Vagina (tissue), 2 donors: Measurements from ENCODE around the gene ANTXR1.

ENCODE experiments used
- POLR2A ChIP-seq, 2 donors: fragments of 450-650 bp; IDR thresholded peaks; one replicate each; pipeline ENCODE4 v1.6.1; 2017; ENCODE audit warnings: antibody characterized with exemption in 2 of 2, mild to moderate bottlenecking in 2 of 2, moderate library complexity in 2 of 2
- TF ChIP-seq, protein P1 (sequence below), 3 experiments: fragments of 450-650 bp in 2 of 3; fragments of 200-600 bp in 1 of 3; sonication (generic) in 1 of 3; IDR thresholded peaks; one replicate each; pipeline ENCODE4 v1.5.1; 2017 to 2019; ENCODE audit warnings: antibody characterized with exemption in 3 of 3, mild to moderate bottlenecking in 2 of 3, moderate library complexity in 2 of 3

DNA sequence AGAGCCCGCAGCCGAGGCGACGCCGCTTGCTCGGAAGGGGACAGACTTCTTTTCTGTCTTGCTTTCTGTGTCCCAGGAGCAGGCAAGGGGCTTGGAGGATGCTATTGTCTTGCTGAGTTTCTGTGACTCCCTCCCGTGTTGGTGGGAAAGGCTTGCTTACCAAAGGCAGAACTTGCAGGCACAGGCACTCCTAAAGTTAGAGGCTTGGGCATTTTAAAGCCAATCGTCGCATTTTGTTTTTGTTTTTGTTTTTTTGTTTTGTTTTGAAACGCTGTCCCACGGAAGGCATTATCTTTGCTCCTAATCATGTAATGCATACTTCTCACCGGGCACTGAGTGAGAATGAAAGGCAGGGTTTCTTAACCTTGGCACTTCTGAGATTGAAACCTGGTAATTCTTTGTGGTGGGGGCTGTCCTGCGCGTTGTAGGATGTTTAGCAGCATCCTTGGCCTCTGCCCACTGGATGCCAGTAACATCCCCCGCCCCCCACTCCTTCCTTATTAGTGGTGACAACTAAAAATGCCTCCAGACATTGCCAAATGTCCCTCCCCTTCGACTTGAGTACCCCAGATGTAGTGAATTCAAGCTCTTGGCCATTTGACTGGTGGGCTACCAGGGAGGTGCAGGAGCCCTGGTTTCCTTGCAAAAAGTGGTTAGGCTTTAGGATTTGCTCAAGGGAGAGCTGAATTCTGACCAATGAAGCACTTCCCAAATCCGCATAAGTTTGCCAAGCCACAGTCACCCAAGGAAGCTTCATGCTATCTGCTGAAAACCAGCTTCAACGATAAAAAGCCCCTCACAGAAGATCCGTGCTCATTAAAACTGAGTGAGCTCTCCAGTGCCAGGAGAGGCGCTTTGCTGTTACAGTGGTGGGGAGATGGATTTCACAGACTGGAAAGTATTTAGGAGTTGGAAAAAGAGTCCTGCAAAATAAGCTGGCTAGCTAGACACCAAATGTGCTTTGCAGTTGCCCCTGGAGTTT is 1.2 kb downstream of the ANTXR1 start:
- no peak for TF ChIP-seq POLR2A (IDR thresholded peaks at IDR 0.05)
- TF ChIP-seq, protein P1, sequence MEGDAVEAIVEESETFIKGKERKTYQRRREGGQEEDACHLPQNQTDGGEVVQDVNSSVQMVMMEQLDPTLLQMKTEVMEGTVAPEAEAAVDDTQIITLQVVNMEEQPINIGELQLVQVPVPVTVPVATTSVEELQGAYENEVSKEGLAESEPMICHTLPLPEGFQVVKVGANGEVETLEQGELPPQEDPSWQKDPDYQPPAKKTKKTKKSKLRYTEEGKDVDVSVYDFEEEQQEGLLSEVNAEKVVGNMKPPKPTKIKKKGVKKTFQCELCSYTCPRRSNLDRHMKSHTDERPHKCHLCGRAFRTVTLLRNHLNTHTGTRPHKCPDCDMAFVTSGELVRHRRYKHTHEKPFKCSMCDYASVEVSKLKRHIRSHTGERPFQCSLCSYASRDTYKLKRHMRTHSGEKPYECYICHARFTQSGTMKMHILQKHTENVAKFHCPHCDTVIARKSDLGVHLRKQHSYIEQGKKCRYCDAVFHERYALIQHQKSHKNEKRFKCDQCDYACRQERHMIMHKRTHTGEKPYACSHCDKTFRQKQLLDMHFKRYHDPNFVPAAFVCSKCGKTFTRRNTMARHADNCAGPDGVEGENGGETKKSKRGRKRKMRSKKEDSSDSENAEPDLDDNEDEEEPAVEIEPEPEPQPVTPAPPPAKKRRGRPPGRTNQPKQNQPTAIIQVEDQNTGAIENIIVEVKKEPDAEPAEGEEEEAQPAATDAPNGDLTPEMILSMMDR (IDR thresholded peaks at IDR 0.05), result peak in 1 of 3 experiments; percentile 12
